Retinal pigment epithelial cell (primary cell): Measurements from ENCODE around the gene ASS1.

Source experiments
- DNase-seq: peaks from one replicate; pipeline ENCODE4 v3.0.0-alpha.2; 2010; ENCODE audit warnings: low read depth
- H3K4me3 ChIP-seq: 2 replicates; pipeline ENCODE4 v1.5.1; 2011; ENCODE audit warnings: mild to moderate bottlenecking, low read length, control low read depth, moderate library complexity
- CTCF ChIP-seq: conservative IDR thresholded peaks from 2 replicates; pipeline ENCODE4 v1.5.1; 2011; ENCODE audit warnings: low read depth, low read length, control low read depth, inconsistent platforms

ASS1 gene

GRCh38 chr9:130454812-130455325 lies 10.1 kb downstream of the ASS1 start:
- no peak for TF ChIP-seq CTCF
- DNase-seq, result no peak
- no peak overlapping the region for H3K4me3 ChIP-seq

- no peak for DNase-seq
- TF ChIP-seq CTCF, result no peak
- H3K4me3 ChIP-seq, result no peak overlapping the region
Measured at GRCh38 chr9:130458027-130458803, 13.5 kb downstream of the ASS1 start.

- no peak for DNase-seq
- no peak for TF ChIP-seq CTCF
- H3K4me3 ChIP-seq, result no peak overlapping the region
Measured at GRCh38 chr9:130458804-130459067, 14.0 kb downstream of the ASS1 start.

GRCh38 chr9:130459151-130459550 lies 14.4 kb downstream of the ASS1 start:
- no peak for DNase-seq
- no peak overlapping the region for H3K4me3 ChIP-seq
- TF ChIP-seq CTCF, result no peak

GRCh38 chr9:130459941-130460669 lies 15.3 kb downstream of the ASS1 start:
- no peak for TF ChIP-seq CTCF
- no peak for DNase-seq
- H3K4me3 ChIP-seq, result no peak overlapping the region

GRCh38 chr9:130461218-130461630 lies 16.5 kb downstream of the ASS1 start:
- TF ChIP-seq CTCF, result peak; percentile 85
- H3K4me3 ChIP-seq, result no peak overlapping the region
- no peak for DNase-seq

GRCh38 chr9:130461731-130462130 lies 17.0 kb downstream of the ASS1 start:
- TF ChIP-seq CTCF, result no peak
- DNase-seq, result no peak
- H3K4me3 ChIP-seq, result no peak overlapping the region
